NCI-H2227 (cell line): Measurements from ENCODE around the gene DGUOK.

Source experiments
- DNase-seq: peaks from one replicate; lab custom pipeline; 2025; ENCODE audit not compliant: unreplicated experiment; lab: John Stamatoyannopoulos, UW

DGUOK gene

DNA sequence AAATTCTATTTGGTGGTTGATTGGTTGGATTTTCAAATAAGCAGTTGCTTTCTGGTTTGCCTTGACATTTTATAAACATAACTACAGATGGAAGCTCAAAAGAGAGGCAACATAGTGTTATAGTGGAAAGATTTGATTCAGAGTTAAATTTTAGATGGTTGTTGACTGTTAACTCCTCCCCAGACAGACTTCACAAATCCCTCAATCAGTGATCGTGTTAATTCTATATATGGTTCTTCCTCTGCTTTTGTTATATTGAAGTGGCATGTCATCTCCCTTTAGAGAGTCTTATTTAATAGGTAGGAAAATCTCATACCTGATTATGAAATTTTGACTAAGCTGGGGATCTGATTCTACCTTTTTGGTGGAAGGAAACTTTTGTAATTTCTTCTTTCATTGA, 19.5 kb downstream of the DGUOK start:
- DNase-seq: no peak

DNA sequence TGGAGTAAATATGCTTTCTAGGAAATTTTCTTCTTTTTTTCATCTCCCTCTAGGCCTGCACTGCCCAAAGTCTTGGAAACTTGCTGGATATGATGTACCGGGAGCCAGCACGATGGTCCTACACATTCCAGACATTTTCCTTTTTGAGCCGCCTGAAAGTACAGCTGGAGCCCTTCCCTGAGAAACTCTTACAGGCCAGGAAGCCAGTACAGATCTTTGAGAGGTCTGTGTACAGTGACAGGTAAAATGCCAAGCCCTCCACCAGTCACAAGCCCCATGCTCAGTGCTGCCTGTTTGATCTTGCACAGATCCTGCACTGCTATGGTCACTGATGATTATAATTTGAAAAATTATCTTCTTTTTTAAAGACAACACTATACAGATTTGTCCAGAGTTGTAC, 20.0 kb downstream of the DGUOK start:
- DNase-seq: no peak

DNA sequence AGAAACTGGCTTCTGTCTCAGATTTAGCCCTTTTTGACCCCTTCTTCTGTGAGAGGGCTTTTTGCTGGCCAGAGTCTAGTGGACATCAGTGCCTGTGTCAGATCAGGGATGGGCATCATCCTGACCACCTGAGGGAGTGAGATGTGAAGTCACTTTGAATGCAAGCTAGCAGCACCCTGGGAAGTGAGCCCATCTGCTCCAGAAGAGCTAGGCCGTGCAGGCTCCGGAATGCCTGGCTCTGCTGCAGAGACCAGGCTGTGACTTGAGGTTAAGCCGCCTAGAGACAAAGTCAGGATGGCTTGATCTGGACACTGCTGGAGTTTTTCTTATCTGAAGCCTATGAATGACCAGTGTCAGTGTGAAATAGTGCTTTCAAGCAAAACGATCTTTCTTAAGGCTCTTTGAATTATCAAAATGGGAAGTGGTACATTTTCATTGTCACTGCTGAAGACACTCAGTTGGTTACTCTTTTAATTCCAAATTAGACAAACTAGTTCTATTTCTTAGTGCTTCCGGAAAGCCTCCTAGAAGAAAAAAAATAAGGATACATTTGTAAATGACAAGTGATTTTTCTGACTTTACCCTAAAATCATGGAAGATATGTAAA, 20.8 kb downstream of the DGUOK start:
- no peak for DNase-seq

DNA sequence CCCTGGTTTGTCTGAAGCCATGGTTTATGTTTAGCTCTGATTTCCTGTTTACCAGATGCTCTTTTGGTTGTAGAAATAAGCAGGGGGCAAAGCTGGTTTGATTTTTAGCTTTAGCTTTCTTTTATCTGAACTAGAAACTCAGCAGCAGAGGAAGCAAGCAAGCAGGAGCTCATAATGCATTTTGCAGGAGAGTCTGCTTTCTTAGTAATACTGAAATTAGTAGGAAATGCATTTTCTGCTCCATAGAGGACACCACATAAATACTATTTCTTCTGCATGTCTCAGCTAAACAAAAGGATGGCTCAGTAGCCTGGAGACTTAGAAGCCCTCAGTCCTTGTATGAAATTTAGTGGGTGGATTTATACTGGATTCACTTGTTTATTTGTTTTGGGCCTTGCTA, 23.1 kb downstream of the DGUOK start:
- DNase-seq: no peak

DNA sequence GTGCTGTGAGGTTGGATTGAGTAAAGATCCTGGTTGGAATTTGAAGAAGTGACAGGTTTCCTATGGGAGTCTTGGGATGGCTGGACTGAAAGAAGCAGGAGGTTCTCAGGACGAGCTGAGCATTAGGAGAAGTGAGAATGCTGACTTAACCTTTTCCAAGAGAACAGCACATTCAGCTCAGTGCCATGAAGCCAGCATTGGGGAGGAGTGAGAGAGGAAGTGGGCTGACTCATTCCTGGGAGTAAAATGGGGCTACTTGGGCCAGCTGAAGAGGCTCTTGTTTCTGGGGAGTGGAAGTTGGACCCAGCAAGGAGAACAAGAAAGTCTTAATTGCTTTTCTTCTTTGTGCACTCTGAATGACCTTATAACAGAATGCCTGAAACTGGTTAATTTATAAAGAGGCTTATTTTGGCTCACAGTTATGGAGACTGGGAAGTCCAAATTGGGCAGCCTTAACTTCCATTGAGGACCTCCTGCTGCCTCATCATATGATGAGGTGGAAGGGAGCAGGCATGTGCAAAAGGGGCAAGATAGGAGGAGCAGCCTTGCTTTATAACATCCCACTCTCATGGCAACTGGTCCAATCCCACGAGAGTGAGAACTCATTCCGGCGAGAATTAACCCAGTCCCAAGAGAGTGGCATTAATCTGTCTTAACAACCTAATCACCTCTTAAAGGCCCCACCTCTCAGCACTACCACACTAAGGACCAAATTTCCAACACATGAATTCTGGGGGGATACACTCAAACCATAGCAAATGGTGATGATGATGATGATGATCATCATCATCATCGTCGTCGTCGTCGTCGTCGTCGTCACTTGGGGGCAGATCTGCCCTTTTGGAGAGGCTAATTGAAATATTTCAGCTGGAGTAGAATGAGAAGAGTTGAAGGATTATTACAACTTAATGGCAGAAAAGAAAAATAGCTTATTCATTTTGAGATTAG, 26.1 kb downstream of the DGUOK start:
- no peak for DNase-seq

DNA sequence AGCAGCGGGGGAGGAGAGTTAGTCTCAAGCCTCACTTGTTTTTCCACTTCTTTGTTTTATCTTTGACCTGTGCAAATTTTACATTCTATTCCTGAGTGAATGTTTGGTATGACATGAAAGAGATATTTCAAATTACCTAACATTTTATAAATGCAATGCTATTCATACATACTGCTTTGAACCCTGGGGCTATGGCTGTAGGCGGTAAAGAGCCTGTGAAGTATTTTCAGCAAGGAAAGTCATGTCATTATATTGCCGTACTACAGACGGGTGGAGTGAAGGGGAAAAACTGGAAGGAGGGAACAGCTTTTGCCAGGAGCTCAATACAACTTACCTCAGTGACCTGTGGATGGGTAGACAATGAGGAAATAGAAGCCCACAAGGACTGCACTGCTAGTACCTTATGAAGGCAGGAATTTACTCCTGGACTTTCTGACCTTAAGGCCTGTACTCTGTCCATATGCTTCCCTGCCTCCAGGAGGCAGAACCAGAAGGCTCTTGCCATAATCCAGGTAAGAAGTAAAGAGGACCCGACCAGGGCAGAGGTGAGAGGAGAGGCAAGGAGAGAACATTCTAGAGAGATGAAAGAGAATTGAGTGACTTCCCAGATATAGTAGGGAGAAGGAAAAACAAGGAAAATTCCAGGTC, 29.7 kb downstream of the DGUOK start:
- DNase-seq: no peak

DNA sequence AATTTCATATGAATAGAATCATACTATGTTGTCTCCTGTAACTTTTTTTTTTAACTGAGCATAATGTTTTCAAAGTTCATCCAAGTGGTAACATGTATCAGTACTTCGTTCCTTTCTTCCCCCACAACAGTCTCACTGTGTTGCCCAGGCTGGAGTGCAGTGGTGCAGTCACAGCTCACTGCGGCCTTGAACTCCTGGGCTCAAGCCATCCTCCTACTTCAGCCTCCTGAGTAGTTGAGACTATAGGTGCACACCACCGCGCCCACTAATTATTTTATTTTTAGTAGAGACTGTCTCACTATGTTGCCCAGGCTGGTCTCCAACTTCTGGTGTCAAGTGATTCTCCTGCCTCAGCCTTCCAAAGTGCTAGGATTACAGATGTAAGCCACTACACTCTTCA, 34.6 kb downstream of the DGUOK start:
- no peak for DNase-seq

DNA sequence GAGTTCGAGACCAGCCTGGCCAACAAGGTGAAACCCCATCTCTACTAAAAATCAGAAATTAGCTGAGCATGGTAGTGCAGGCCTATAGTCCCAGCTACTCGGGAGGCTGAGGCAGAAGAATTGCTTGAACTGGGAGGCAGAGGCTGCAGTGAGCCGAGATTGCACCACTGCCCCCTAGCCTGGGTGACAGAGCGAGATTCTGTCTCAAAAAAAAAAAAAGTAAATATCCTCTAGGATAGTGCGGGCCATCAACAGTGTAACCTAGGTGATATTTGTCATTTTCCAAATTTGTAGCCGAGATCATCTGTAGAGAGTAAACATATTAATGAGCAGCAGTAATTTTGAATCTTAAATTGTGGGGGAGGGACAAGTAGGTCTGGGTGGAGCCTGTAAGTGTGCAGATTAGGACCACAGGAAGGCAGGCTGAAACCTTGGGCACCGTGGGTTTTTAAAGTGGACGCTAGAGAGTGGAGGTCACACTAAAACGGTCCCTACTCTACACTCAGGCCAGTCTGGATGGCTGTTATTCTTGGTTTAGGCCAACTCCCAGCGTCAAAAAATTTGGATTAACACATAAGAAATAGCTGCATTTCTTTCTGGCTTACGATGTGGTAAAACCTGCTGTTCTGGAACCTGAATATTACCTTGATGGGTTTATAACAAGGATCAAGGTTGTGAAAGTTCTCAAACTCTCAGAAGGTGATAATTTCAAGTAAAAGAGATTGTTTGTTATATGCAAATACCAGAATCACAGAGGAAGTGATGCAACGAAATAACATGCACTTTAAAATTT, 35.3 kb downstream of the DGUOK start:
- no peak for DNase-seq

DNA sequence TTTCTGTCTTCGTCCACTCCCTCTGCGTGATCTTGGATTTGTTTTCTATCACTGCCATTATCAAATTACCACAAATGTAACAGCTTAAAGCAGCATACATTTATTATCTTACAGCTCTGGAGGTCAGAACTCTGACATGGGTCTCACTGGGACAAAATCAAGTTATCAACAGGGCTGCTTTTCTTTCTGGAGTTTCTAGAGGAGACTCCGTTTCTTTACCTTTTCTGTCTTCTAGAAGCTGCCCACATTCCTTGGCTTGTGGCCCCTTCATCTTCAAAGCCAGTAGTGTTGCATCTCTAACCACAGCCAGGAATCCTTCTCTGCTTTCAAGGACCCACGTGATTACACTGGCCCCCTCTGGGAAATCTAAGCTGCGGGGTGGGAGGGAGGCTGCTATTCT, 36.1 kb downstream of the DGUOK start:
- DNase-seq: no peak

DNA sequence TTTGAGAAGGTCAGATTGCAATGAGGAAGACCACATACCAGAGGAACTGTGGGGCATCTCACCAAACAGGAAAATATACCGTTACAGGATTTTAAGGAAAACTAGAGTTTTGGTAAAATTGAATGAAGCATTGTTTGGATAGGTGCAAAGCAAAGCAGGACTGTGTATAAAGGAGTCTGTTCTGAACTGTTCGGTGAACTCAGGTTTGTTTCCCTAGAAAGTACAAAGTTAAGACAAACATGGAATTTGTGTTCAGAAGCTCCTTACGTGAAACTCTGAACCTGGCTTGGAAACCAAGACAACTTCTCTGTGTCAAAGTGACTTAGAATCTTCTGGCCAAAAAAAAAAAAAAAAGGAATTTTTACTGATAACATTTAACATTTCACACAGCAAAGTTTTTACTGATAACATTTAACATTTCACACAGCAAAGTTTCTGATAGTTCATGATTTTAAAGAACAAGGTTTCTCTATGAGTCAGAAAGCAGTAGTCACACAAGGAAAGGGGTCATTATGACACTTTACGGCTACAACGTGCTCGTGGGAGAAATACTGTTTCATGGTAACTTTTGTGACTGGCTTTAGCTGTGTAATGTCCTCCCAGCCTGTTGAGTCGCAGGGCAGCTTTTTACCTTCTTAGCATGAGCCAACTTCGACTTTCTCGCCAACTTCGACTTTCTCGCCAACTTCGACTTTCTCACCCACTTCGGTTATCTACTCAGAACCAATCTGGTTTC, 36.9 kb downstream of the DGUOK start:
- DNase-seq: no peak

DNA sequence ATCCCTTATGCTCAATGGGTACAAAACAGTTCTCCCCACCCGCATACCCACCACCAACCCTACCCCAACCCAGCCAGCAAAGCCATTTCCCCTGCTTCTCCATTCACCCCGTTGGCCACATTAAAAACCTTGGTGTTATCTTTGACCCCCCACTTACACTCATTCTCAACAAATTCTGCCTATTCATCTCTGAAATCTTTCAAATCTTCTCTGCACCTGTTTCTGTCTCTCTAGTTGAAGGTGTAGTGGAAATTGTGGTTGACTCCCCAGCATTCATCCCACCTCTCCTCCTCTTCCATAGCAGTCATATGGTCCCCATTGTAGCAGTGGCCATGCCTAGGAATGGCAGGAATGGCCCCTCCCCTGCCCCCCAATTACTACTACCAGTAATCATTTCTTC, 37.5 kb downstream of the DGUOK start:
- no peak for DNase-seq

DNA sequence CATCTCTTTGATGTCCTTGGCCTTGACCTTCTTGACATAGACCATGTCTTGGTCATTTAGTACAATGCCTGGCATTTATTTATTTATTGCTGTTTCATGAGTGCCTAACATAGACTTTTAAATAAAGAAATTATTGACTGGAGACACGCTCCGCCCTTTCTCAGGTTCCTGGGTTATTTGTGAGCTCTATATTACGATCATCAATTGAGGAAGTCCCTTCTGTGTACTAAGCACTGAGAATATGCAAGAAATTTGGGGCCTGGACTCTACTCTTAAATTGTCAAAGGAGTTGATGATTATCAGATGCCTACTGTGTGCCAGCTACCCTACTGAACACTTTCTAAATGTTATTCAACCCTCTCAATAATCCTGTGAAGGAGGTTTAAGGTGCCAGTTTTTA, 38.4 kb downstream of the DGUOK start:
- no peak for DNase-seq

DNA sequence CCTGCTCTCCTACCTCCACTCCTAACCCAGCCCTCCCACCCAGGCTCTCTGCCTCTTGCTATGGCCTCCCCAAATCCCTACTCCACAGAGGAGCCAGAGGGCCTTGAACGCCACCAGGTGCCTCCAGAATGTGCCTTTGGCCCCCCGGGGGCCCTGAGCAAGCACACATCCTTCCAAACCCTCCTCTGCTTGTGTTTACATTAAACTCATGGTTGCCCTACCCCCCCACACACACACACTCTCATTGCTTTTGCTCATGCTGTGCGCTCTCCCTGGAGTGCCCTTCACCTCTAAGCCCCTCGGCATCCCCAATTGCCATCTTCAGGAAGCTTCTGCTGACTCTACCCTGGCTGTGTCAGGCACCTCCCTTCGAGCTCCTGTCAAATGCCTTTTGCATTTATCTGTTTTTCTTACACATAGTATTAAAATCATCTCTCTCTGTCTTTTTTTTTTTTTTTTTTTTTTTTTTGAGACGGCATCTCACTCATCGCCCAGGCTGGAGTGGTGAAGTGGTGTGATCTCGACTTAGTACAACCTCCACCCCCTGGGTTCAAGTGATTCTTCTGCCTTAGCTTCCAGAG, 41.8 kb downstream of the DGUOK start:
- DNase-seq: peak; percentile 17

DNA sequence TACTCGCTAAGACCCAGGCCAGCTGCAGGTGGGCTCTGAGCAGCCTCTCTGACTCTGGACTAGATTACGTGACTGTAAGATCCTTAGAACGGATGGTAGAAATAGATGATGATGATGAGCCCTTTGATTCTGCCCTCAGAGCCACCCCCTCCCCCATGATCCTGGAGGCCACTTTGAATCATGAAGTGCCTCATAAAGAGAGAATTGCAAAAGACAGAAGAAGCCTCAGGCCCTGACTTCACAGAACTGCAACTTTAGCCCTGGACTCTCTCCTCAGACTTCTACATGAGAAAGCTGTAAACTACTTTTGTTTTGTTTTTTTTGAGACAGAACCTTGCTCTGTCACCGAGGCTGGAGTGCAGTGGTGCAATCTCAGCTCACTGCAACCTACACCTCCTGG, 42.7 kb downstream of the DGUOK start:
- DNase-seq: no peak

DNA sequence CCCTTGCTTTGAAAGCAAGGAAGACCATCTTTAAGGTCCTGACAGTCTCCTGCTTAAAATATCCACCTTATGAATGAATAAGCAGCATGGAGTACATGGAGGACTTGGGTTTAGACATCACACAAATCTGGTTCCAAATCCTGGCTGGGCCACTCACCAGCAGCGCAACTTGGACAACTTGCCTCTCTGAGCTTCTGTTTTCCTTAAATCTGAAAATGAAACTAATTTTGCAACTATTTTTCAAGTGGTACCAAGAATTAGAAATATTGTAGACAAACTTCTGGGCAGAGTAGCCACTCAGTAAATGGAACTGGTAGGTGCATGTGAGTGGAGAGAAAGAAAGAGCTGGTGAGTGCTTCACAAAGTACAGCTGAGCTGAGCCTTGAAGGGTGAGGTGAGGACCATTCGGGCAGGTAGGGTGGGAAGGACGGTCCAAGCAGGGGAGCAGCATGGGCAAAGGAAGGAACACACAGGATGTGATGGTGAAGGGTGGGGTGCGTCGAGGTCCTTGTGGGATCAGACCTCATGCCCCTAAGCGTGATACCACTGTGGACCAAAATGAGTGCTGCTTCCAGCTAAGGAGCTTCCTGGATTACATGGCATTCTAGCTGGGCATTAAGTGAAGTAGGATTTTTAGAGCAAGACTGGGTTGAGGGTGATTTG, 43.6 kb downstream of the DGUOK start:
- DNase-seq: no peak

DNA sequence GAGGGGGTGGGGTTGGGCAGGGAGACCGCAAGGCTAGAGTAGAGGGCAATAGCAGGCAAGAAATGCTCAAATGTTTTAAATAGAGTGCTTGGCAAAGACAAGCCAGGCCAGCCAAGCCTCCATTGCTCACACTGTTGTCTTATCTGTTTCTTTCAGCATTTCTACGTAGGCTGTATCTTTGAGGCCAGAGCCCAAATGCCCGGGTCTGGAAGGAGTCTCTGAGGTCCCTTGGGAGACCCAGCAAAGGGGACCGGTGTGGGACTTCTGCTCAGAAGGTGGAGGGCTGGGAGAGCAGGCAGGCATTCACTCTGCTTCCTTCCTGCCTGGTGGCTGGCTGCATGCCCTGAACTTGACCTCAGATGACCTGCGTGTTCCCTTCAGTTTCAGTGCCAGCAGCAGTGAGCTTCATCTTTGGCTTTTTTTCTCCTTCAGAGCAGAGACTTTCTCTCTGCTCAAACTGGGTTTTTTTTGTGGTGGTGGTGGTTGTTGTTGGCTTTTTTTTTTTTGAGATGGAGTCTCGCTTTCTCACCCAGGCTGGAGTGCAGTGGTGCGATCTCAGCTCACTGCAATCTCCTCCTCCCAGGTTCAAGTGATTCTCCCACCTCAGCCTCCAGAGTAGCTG, 44.3 kb downstream of the DGUOK start:
- DNase-seq: peak; percentile 10

DNA sequence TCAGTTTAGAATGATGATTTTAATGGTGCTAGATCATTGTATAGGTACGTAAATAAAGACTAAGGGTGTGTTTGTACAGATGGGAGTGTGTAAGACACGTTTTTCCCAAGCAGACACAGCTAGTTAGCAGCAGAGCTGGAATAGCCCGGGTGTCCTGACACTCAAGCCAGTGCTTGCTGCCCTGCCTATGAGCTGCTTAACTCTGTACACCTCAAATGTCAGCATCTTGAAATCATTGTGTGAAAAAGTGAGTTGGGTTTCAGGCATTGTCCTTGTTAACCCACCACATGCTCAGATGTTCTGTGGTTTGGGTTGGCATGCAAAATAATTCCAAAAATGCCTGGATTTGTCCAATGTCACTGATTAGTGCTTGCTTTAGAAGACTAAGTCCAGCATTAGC, 45.0 kb downstream of the DGUOK start:
- DNase-seq: no peak

DNA sequence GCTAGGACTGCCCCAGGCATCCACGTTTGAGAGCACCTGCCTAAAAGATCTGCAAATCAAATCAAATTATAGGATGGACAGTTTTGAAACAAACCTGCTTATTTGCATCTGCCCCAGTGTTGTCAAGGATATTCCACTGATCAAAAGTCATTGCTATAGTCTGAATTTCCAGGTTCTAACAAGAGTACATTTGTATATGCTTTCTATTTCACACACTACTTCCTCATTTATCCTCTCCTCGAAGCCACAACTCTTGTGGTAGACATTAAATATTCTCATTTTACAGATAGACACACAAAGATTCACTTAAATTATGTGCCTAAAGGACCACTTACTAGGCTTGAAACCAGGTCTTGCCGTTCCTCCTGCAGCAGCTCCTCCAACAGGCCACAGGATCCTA, 46.2 kb downstream of the DGUOK start:
- no peak for DNase-seq

DNA sequence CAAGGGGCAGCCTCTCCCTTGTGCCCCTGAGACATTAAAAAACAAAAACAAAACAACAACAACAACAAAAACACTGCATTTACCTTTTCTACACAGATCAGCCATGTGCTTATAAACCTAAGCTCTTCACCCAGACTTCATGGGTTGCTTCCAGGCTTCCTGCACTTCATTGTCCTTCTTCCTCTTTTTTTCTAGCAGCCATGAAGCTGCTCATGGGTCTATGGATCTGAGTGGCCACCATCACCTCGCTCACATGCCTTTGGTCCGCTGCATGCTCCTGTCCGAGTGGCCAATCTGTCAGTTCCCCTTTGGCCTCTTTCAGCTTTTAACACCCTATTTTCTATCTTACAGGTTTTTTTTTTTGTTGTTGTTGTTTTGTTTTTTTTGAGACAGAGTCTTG, 49.1 kb downstream of the DGUOK start:
- DNase-seq: no peak
